LNCAP (cell line): Measurements from ENCODE around the gene CHST9.

Experiments used
- TF ChIP-seq, protein P1 (sequence below): fragments of 450-650 bp; IDR thresholded peaks from 2 replicates; pipeline ENCODE4 v1.5.1; 2017; ENCODE audit warnings: mild to moderate bottlenecking

The CHST9 gene

GRCh38 chr18:26963292-26963691, 221.8 kb downstream of the CHST9 start:
- TF ChIP-seq, protein P1, sequence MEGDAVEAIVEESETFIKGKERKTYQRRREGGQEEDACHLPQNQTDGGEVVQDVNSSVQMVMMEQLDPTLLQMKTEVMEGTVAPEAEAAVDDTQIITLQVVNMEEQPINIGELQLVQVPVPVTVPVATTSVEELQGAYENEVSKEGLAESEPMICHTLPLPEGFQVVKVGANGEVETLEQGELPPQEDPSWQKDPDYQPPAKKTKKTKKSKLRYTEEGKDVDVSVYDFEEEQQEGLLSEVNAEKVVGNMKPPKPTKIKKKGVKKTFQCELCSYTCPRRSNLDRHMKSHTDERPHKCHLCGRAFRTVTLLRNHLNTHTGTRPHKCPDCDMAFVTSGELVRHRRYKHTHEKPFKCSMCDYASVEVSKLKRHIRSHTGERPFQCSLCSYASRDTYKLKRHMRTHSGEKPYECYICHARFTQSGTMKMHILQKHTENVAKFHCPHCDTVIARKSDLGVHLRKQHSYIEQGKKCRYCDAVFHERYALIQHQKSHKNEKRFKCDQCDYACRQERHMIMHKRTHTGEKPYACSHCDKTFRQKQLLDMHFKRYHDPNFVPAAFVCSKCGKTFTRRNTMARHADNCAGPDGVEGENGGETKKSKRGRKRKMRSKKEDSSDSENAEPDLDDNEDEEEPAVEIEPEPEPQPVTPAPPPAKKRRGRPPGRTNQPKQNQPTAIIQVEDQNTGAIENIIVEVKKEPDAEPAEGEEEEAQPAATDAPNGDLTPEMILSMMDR: peak; percentile 39; the same call in 1 of the 2 replicates

DNA sequence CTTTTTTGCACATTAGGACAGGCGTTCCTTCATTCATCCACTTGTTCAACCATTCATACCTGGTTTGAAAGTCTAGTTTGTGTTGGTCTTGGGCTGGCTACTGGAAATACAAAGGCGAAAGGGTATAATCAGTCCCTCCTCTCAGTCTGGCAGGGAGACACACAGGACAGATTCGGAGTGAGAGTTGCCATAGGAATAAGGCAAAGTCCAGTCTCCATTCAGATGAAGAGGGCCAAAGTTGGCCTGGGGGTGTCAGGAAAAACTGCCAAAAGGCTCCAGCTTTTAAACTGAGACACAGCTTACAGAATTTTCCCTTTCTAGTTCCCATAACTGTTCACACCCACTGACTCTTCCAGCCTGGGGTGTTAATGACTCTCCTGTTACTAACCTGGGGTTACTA, 223.3 kb downstream of the CHST9 start:
- TF ChIP-seq, protein P1: no peak

DNA sequence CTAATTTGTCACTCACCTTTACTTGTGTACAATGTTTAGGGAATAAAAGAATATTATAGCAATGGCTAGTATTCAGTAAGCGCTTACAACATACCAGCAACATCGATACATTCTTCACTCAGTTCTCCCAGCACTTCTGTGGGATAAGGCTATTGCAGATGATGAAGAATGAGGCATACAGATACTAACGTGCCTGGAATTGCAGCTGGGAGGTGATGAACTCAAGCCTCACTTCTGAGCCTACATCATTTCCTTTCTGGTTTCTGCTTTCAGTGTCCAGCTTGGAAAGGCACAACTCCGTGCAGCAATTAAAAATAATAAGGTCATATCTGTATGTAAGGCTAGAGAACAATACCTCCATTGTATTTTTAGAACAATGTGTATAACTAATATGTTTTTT, 224.2 kb downstream of the CHST9 start:
- TF ChIP-seq, protein P1: no peak

DNA sequence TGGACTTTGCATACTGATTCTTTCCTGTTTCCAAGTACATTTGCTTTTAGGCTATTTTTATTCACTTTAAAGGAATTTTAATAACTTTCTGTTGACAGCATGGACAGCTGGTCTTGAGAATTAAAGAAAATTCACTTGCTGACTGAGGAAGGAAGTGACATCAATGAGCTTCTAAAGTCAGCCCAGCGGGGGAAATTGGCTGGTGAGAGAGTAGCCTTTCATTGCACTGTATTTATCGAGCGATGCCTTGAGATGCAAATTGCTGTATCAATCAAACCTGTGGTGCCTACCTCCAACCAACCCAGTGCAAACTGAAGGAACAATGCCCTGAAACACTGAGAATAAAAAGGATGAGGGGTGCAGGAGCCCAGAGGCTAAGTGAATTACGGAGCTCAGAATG, 228.2 kb downstream of the CHST9 start:
- TF ChIP-seq, protein P1: no peak

DNA sequence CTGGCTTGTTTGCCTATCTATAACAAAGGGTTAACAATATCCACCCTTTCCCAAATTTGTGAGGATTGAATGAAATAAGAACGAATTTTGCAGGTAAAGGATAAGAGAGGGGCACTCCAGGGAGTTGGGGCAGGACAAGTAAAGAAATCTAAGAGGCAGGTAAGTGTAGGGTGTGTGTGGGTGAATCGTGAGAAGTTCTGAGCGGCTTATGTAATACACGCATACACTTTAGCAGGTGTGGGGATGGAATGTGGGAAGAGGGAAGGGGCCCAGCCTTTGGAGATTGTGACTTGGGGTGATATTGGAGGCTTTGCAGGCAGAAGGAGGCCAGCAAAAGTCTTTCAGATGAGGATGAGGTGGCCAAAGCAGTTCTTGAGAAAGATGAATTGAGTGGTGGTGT, 236.4 kb downstream of the CHST9 start:
- TF ChIP-seq, protein P1: no peak

DNA sequence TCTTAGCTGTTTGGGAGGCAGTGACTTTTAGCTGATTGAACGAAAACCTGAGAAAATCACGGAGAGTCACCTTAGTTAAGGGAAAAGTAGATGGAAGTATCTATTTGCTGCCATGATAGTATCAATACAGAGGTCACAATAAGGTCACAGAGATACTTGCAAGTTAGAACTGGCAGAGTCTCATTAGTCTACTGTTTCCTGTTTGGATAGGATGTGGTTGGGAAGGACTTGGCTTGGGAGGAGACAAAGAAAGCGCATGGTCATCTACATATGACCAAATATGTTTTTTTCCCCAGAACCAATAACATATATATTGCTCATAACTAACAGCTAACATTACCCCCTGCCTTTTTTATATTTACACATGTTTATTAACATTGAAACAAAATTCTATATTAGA, 241.2 kb downstream of the CHST9 start:
- TF ChIP-seq, protein P1: no peak

DNA sequence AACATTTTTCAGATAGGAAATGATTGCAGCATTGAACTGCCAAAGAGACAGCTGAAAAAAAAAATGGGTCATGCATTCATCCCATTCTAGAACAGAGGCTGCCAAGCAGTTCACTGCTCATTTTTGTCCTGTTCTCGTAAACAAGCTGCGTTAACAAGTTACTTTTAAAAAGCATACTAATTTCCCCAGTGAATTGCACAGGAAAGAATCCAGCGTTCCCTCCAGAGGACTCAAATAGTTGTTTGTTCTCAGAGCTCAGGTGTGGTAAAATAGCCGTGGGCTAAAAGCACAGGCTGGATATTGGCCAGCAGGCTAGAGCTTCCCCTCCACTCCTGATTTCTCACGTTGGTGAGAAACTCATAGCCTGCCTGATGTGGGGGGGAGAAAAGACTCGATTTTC, 243.5 kb downstream of the CHST9 start:
- TF ChIP-seq, protein P1: no peak

DNA sequence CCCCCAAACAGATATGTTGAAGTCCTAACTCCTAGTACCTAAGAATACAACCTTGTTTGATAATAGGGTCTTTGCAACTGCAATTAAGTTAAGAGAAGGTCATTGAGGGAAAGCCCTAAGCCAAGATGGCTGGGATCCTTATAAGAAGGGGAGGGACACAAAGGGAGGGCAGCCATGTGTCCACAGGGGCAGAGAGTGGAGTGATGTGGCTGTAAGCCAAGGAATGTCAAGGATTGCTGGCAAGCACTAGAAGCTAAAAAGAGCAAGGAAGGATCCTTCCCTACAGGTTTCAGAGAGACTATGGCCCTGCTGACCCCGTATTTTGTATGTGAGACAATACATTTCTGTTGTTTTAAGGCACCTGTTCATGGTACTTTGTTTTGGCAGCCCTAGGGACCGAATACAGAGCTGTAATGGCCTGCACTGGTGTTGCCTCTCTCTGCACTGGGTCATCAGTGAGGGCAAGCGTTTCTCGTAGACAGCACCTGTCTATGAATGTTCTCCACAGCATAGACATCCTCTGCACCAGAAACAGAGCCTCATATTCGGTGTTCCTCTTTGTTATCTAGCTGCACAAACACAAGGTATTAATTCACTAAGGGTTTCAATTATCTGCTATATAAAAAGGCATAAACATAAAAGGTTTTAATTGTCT, 244.2 kb downstream of the CHST9 start:
- TF ChIP-seq, protein P1: no peak
